Fibroblast of lung (primary cell): ENCODE results near the gene HABP2. TPM values are rescaled to one million over a fixed set of nuclear protein-coding genes. Genes with fewer than 3 reads are reported as not detected.

Source experiments
- DNase-seq, 2 donors: peaks; one replicate each; pipeline versions ENCODE4 v3.0.0 to v3.0.0-alpha.2; 2010; ENCODE audit warnings: low read depth in 2 of 2
- H2AFZ ChIP-seq: 2 replicates; pipeline ENCODE4 v1.5.1; 2012; ENCODE audit warnings: low read length, control low read depth, inconsistent platforms
- H3K27ac ChIP-seq: 2 replicates; pipeline ENCODE4 v1.5.1; 2011; ENCODE audit warnings: low read length, control low read depth; ENCODE audit not compliant: insufficient read depth
- H3K27me3 ChIP-seq: 2 replicates; pipeline ENCODE4 v1.5.1; 2011; ENCODE audit warnings: mild to moderate bottlenecking, low read length; ENCODE audit not compliant: control insufficient read depth, insufficient read depth
- H3K36me3 ChIP-seq: 2 replicates; pipeline ENCODE4 v1.5.1; 2011; ENCODE audit warnings: low read length; ENCODE audit not compliant: control insufficient read depth, insufficient read depth
- H3K4me1 ChIP-seq: 2 replicates; pipeline ENCODE4 v1.5.1; 2011; ENCODE audit warnings: low read length; ENCODE audit not compliant: control insufficient read depth, insufficient read depth; ENCODE audit errors: extremely low read depth
- H3K4me2 ChIP-seq: 2 replicates; pipeline ENCODE4 v1.5.1; 2011; ENCODE audit warnings: low read length, control low read depth; ENCODE audit not compliant: insufficient read depth; ENCODE audit errors: extremely low read depth
- H3K4me3 ChIP-seq, 4 experiments: fragments of 200-600 bp in 1 of 4; sonication (generic) in 1 of 4; replicated peaks in 1 of 4; 2 replicates each; pipeline ENCODE4 v1.5.1; 2011 to 2016; ENCODE audit warnings: low read length in 4 of 4, low read depth in 3 of 4, mild to moderate bottlenecking in 3 of 4, control low read depth in 2 of 4, inconsistent platforms in 1 of 4, mixed read lengths in 1 of 4; ENCODE audit not compliant: insufficient read depth in 1 of 4; ENCODE audit errors: control extremely low read depth in 1 of 4
- H3K79me2 ChIP-seq: 2 replicates; pipeline ENCODE4 v1.5.1; 2012; ENCODE audit warnings: mild to moderate bottlenecking, low read length, inconsistent platforms; ENCODE audit not compliant: control insufficient read depth, insufficient read depth
- H3K9ac ChIP-seq: 2 replicates; pipeline ENCODE4 v1.5.1; 2011; ENCODE audit warnings: mild to moderate bottlenecking, low read length, control low read depth; ENCODE audit not compliant: insufficient read depth
- H3K9me3 ChIP-seq: 2 replicates; pipeline ENCODE4 v1.5.1; 2012; ENCODE audit warnings: low read depth, low read length; ENCODE audit not compliant: control insufficient read depth, insufficient read depth
- H4K20me1 ChIP-seq: 2 replicates; pipeline ENCODE4 v1.5.1; 2011; ENCODE audit warnings: low read length; ENCODE audit not compliant: control insufficient read depth, insufficient read depth; ENCODE audit errors: extremely low read depth
- CTCF ChIP-seq, 2 donors: IDR thresholded peaks in 1 of 2; conservative IDR thresholded peaks in 1 of 2; 1 replicate in 1 of 2; 2 replicates in 1 of 2; pipeline ENCODE4 v1.5.1; 2011 to 2012; ENCODE audit warnings: low read length in 2 of 2, control low read depth in 1 of 2, inconsistent platforms in 1 of 2, low read depth in 1 of 2, mild to moderate bottlenecking in 1 of 2
- EZH2 ChIP-seq: IDR thresholded peaks from 2 replicates; pipeline ENCODE4 v1.5.1; 2012; ENCODE audit warnings: low read length, control low read depth, mild to moderate bottlenecking; ENCODE audit errors: missing control alignments
- polyA plus RNA-seq, 2 donors: library from polyadenylated mRNA; depleted of rRNA in 1 of 2; stranded (reverse) in 1 of 2; unstranded in 1 of 2; fragments of >200 nt; gene quantifications; 2 replicates each; pipeline ENCODE4 v1.2.1, GENCODE V29; 2011 to 2012; ENCODE audit warnings: missing spikeins in 1 of 2
- total RNA-seq: library from RNA; depleted of rRNA; stranded (reverse); fragments of >200 nt; gene quantifications from 2 replicates; pipeline ENCODE4 v1.2.1, GENCODE V29; 2014

HABP2 gene
- total and polyA plus RNA-seq, 2 donors (not counting 1 experiment from before 2014, with no cell fraction given): not detected

- H3K9ac ChIP-seq: no peak overlapping the region
- no peaks in the 10 kb centered on the region for H3K79me2 ChIP-seq
- no peak overlapping the region for H3K27ac ChIP-seq
- H2AFZ ChIP-seq: no peak overlapping the region
- H3K27me3 ChIP-seq: no peaks in the 10 kb centered on the region
- no peak overlapping the region for H3K4me2 ChIP-seq
- no peaks in the 10 kb centered on the region for H3K36me3 ChIP-seq
- TF ChIP-seq CTCF (conservative IDR thresholded peaks at IDR 0.05 in 1 of 2, IDR thresholded peaks at IDR 0.05 in 1 of 2; ENCODE audit: low read depth in 1 of 2, low read length in 2 of 2) (no peak), EZH2 (no peak)
- no peaks in the 10 kb centered on the region for H4K20me1 ChIP-seq
- DNase-seq: no peak
- H3K9me3 ChIP-seq: no peaks in the 10 kb centered on the region
- no peak overlapping the region for H3K4me3 ChIP-seq
- H3K4me1 ChIP-seq: no peaks in the 10 kb centered on the region
Measured at GRCh38 chr10:113578773-113579172, 25.9 kb downstream of the HABP2 start.

- Histone ChIP-seq H2AFZ (no peak overlapping the region), H3K4me3 (no peak overlapping the region), H3K4me2 (no peak overlapping the region), H3K9ac (no peak overlapping the region), H3K4me1 (no peaks in the 10 kb centered on the region), H3K27me3 (no peaks in the 10 kb centered on the region), H3K79me2 (no peaks in the 10 kb centered on the region), H3K36me3 (no peaks in the 10 kb centered on the region), H4K20me1 (no peaks in the 10 kb centered on the region), H3K27ac (no peak overlapping the region), H3K9me3 (no peaks in the 10 kb centered on the region)
- DNase-seq: no peak
- TF ChIP-seq CTCF (conservative IDR thresholded peaks at IDR 0.05 in 1 of 2, IDR thresholded peaks at IDR 0.05 in 1 of 2; ENCODE audit: low read depth in 1 of 2, low read length in 2 of 2) (no peak), EZH2 (no peak)
Measured at GRCh38 chr10:113581092-113581491, 28.2 kb downstream of the HABP2 start.

DNA sequence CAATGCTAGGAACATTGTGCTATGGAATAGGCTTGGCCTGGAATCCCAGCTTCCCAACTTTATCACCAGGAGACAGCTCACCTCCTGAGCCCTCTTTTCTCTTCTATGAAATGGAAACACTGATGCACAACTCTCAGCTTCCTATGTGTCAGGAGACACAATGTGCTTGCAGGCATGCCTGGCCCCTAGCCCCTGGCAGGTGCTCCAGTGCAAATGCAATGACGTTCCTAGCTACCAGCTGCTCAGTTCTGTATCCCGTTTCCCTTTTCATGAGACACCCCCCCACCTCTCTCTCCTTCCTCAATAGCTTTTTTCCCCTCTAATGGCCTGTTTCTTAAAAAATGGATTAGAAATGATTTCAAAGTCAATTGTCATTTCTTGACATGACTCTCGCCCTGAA lies 30.7 kb downstream of the HABP2 start:
- Histone ChIP-seq H4K20me1 (no peaks in the 10 kb centered on the region), H3K4me2 (no peak overlapping the region), H3K9ac (no peak overlapping the region), H3K36me3 (no peaks in the 10 kb centered on the region), H3K79me2 (no peaks in the 10 kb centered on the region), H3K27ac (no peak overlapping the region), H3K4me1 (no peaks in the 10 kb centered on the region), H3K9me3 (no peaks in the 10 kb centered on the region), H3K4me3 (no peak overlapping the region), H3K27me3 (no peaks in the 10 kb centered on the region), H2AFZ (no peak overlapping the region)
- TF ChIP-seq EZH2 (no peak), CTCF (conservative IDR thresholded peaks at IDR 0.05 in 1 of 2, IDR thresholded peaks at IDR 0.05 in 1 of 2; ENCODE audit: low read depth in 1 of 2, low read length in 2 of 2) (no peak)
- DNase-seq: no peak
